GM23248 (cell line): Measurements from ENCODE around the gene SMCR8.

Experiments used
- EZH2 ChIP-seq: fragments of 200-600 bp; sonication (generic); IDR thresholded peaks from 2 replicates; pipeline ENCODE4 v1.6.1; 2018; ENCODE audit warnings: antibody characterized with exemption, mild to moderate bottlenecking; ENCODE audit not compliant: insufficient read depth, poor library complexity, severe bottlenecking
- EZH2phosphoT487 ChIP-seq: fragments of 200-600 bp; sonication (generic); IDR thresholded peaks from 2 replicates; pipeline ENCODE4 v1.6.1; 2018; ENCODE audit warnings: antibody characterized with exemption, moderate library complexity, mild to moderate bottlenecking, low read depth; ENCODE audit not compliant: insufficient read depth

- TF ChIP-seq EZH2 (no peak), EZH2phosphoT487 (no peak)
Observed at GRCh38 chr17:18332909-18333489, 17.9 kb downstream of the SMCR8 start.
